Kidney glomerular epithelial cell (primary cell): ENCODE measurements around the gene MYO5B.
A peak's percentile ranks its signal among the peaks of the same experiment; 100 is the strongest.
"Not testable (repeated sequence)": the region's sequence is repeated elsewhere in the genome, so short reads cannot be mapped to it uniquely, and the experiment has no call there.

Source experiments
- DNase-seq: peaks from one replicate; lab custom pipeline; 2025; lab: John Stamatoyannopoulos, UW

MYO5B gene

GRCh38 chr18:49920731-49921130, 274.2 kb downstream of the MYO5B start:
- peak; percentile 79 for DNase-seq

- DNase-seq, result no peak
These were observed 277.2 kb downstream of the MYO5B start for GRCh38 chr18:49917742-49918141.

GRCh38 chr18:49915352-49915751, 279.6 kb downstream of the MYO5B start:
- DNase-seq, result no peak

- no peak for DNase-seq
These were observed 281.7 kb downstream of the MYO5B start for GRCh38 chr18:49913221-49913620.

GRCh38 chr18:49911427-49911826, 283.5 kb downstream of the MYO5B start:
- DNase-seq, result no peak

- no peak for DNase-seq
These were observed 284.0 kb downstream of the MYO5B start for GRCh38 chr18:49910986-49911385.

GRCh38 chr18:49910019-49910418, 284.9 kb downstream of the MYO5B start:
- DNase-seq, result no peak

GRCh38 chr18:49907346-49907929, 287.5 kb downstream of the MYO5B start:
- no peak for DNase-seq

- no peak for DNase-seq
These were observed 289.2 kb downstream of the MYO5B start for GRCh38 chr18:49905771-49906170.

GRCh38 chr18:49904871-49905555, 289.9 kb downstream of the MYO5B start:
- no peak for DNase-seq

- DNase-seq, result no peak
These were observed 293.0 kb downstream of the MYO5B start for GRCh38 chr18:49901862-49902340.

GRCh38 chr18:49899657-49900330, 295.2 kb downstream of the MYO5B start:
- no peak for DNase-seq

GRCh38 chr18:49898421-49898820, 296.5 kb downstream of the MYO5B start:
- DNase-seq, result peak; percentile 19

GRCh38 chr18:49894517-49895226, 300.3 kb downstream of the MYO5B start:
- DNase-seq, result no peak

GRCh38 chr18:49893036-49893435, 301.9 kb downstream of the MYO5B start:
- DNase-seq, result peak; percentile 6

- DNase-seq, result peak; percentile 31
These were observed 302.6 kb downstream of the MYO5B start for GRCh38 chr18:49892148-49892924.

- DNase-seq, result no peak
These were observed 304.9 kb downstream of the MYO5B start for GRCh38 chr18:49890041-49890440.

GRCh38 chr18:49889552-49889951, 305.4 kb downstream of the MYO5B start:
- DNase-seq, result not testable (repeated sequence)

- DNase-seq, result no peak
These were observed 307.8 kb downstream of the MYO5B start for GRCh38 chr18:49886891-49887764.

GRCh38 chr18:49884959-49885358, 310.0 kb downstream of the MYO5B start:
- DNase-seq, result no peak

GRCh38 chr18:49884465-49884864, 310.5 kb downstream of the MYO5B start:
- no peak for DNase-seq
